Fibroblast of lung (primary cell): ENCODE results near the gene IZUMO2. TPM values are rescaled to one million over a fixed set of nuclear protein-coding genes. Genes with fewer than 3 reads are reported as not detected.

ENCODE experiments used
- DNase-seq, 2 donors: peaks; one replicate each; pipeline versions ENCODE4 v3.0.0 to v3.0.0-alpha.2; 2010; ENCODE audit warnings: low read depth in 2 of 2
- H2AFZ ChIP-seq: 2 replicates; pipeline ENCODE4 v1.5.1; 2012; ENCODE audit warnings: low read length, control low read depth, inconsistent platforms
- H3K27ac ChIP-seq: 2 replicates; pipeline ENCODE4 v1.5.1; 2011; ENCODE audit warnings: low read length, control low read depth; ENCODE audit not compliant: insufficient read depth
- H3K27me3 ChIP-seq: 2 replicates; pipeline ENCODE4 v1.5.1; 2011; ENCODE audit warnings: mild to moderate bottlenecking, low read length; ENCODE audit not compliant: control insufficient read depth, insufficient read depth
- H3K36me3 ChIP-seq: 2 replicates; pipeline ENCODE4 v1.5.1; 2011; ENCODE audit warnings: low read length; ENCODE audit not compliant: control insufficient read depth, insufficient read depth
- H3K4me1 ChIP-seq: 2 replicates; pipeline ENCODE4 v1.5.1; 2011; ENCODE audit warnings: low read length; ENCODE audit not compliant: control insufficient read depth, insufficient read depth; ENCODE audit errors: extremely low read depth
- H3K4me2 ChIP-seq: 2 replicates; pipeline ENCODE4 v1.5.1; 2011; ENCODE audit warnings: low read length, control low read depth; ENCODE audit not compliant: insufficient read depth; ENCODE audit errors: extremely low read depth
- H3K4me3 ChIP-seq, 4 experiments: fragments of 200-600 bp in 1 of 4; sonication (generic) in 1 of 4; replicated peaks in 1 of 4; 2 replicates each; pipeline ENCODE4 v1.5.1; 2011 to 2016; ENCODE audit warnings: low read length in 4 of 4, low read depth in 3 of 4, mild to moderate bottlenecking in 3 of 4, control low read depth in 2 of 4, inconsistent platforms in 1 of 4, mixed read lengths in 1 of 4; ENCODE audit not compliant: insufficient read depth in 1 of 4; ENCODE audit errors: control extremely low read depth in 1 of 4
- H3K79me2 ChIP-seq: 2 replicates; pipeline ENCODE4 v1.5.1; 2012; ENCODE audit warnings: mild to moderate bottlenecking, low read length, inconsistent platforms; ENCODE audit not compliant: control insufficient read depth, insufficient read depth
- H3K9ac ChIP-seq: 2 replicates; pipeline ENCODE4 v1.5.1; 2011; ENCODE audit warnings: mild to moderate bottlenecking, low read length, control low read depth; ENCODE audit not compliant: insufficient read depth
- H3K9me3 ChIP-seq: 2 replicates; pipeline ENCODE4 v1.5.1; 2012; ENCODE audit warnings: low read depth, low read length; ENCODE audit not compliant: control insufficient read depth, insufficient read depth
- H4K20me1 ChIP-seq: 2 replicates; pipeline ENCODE4 v1.5.1; 2011; ENCODE audit warnings: low read length; ENCODE audit not compliant: control insufficient read depth, insufficient read depth; ENCODE audit errors: extremely low read depth
- EZH2 ChIP-seq: IDR thresholded peaks from 2 replicates; pipeline ENCODE4 v1.5.1; 2012; ENCODE audit warnings: low read length, control low read depth, mild to moderate bottlenecking; ENCODE audit errors: missing control alignments
- polyA plus RNA-seq, 2 donors: library from polyadenylated mRNA; depleted of rRNA in 1 of 2; stranded (reverse) in 1 of 2; unstranded in 1 of 2; fragments of >200 nt; gene quantifications; 2 replicates each; pipeline ENCODE4 v1.2.1, GENCODE V29; 2011 to 2012; ENCODE audit warnings: missing spikeins in 1 of 2
- total RNA-seq: library from RNA; depleted of rRNA; stranded (reverse); fragments of >200 nt; gene quantifications from 2 replicates; pipeline ENCODE4 v1.2.1, GENCODE V29; 2014
- TF ChIP-seq, protein P1 (sequence below), 2 donors: IDR thresholded peaks in 1 of 2; conservative IDR thresholded peaks in 1 of 2; 1 replicate in 1 of 2; 2 replicates in 1 of 2; pipeline ENCODE4 v1.5.1; 2011 to 2012; ENCODE audit warnings: low read length in 2 of 2, control low read depth in 1 of 2, inconsistent platforms in 1 of 2, low read depth in 1 of 2, mild to moderate bottlenecking in 1 of 2

The IZUMO2 gene
- total and polyA plus RNA-seq, 2 donors (not counting 1 experiment from before 2014, with no cell fraction given): not detected

- H4K20me1 ChIP-seq: no peaks in the 10 kb centered on the region
- TF ChIP-seq, protein P1, sequence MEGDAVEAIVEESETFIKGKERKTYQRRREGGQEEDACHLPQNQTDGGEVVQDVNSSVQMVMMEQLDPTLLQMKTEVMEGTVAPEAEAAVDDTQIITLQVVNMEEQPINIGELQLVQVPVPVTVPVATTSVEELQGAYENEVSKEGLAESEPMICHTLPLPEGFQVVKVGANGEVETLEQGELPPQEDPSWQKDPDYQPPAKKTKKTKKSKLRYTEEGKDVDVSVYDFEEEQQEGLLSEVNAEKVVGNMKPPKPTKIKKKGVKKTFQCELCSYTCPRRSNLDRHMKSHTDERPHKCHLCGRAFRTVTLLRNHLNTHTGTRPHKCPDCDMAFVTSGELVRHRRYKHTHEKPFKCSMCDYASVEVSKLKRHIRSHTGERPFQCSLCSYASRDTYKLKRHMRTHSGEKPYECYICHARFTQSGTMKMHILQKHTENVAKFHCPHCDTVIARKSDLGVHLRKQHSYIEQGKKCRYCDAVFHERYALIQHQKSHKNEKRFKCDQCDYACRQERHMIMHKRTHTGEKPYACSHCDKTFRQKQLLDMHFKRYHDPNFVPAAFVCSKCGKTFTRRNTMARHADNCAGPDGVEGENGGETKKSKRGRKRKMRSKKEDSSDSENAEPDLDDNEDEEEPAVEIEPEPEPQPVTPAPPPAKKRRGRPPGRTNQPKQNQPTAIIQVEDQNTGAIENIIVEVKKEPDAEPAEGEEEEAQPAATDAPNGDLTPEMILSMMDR (conservative IDR thresholded peaks at IDR 0.05 in 1 of 2, IDR thresholded peaks at IDR 0.05 in 1 of 2; ENCODE audit: low read depth in 1 of 2, low read length in 2 of 2): no peak
- no peak for TF ChIP-seq EZH2
- H2AFZ ChIP-seq: no peak overlapping the region
Measured at GRCh38 chr19:50207730-50208129, 44.6 kb upstream of the IZUMO2 start.

DNA sequence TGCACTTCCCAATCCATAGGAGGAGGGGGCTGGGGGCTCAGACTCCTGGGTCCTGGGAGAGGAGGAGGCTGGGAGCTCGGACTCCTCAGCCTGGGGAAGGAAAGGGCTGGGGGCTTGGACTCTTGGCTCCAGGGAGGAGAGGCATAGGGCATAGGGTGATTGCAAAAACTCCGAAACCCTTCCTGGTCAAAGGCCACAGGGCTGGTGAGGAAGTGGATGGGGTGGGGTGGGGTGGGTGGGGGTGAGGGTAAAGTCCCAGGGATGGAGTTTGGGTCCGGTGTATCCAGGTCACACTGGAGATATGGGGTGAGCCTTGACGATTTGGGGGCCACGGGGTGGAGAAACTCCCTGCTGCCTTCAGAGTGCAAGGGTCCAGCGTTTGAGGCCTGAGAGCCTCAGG is 43.1 kb upstream of the IZUMO2 start:
- Histone ChIP-seq H2AFZ (no peak overlapping the region), H3K79me2 (no peaks in the 10 kb centered on the region), H3K4me1 (no peaks in the 10 kb centered on the region), H4K20me1 (no peaks in the 10 kb centered on the region), H3K4me2 (no peak overlapping the region), H3K27ac (no peak overlapping the region), H3K27me3 (no peaks in the 10 kb centered on the region), H3K9ac (no peak overlapping the region), H3K36me3 (no peaks in the 10 kb centered on the region), H3K4me3 (no peak overlapping the region), H3K9me3 (no peaks in the 10 kb centered on the region)
- DNase-seq: no peak
- TF ChIP-seq, protein P1 (conservative IDR thresholded peaks at IDR 0.05 in 1 of 2, IDR thresholded peaks at IDR 0.05 in 1 of 2; ENCODE audit: low read depth in 1 of 2, low read length in 2 of 2): no peak
- no peak for TF ChIP-seq EZH2

More at GRCh38 chr19:50207730-50208129, 44.6 kb upstream of the IZUMO2 start:
- Histone ChIP-seq H3K9me3 (no peaks in the 10 kb centered on the region), H3K9ac (no peak overlapping the region), H3K4me2 (no peak overlapping the region), H3K79me2 (no peaks in the 10 kb centered on the region), H3K27me3 (no peaks in the 10 kb centered on the region), H3K4me1 (no peaks in the 10 kb centered on the region), H3K4me3 (no peak overlapping the region), H3K27ac (no peak overlapping the region), H3K36me3 (no peaks in the 10 kb centered on the region)
- DNase-seq: no peak

GRCh38 chr19:50205681-50206138 is 42.6 kb upstream of the IZUMO2 start:
- H4K20me1 ChIP-seq: no peaks in the 10 kb centered on the region
- H3K79me2 ChIP-seq: no peaks in the 10 kb centered on the region
- no peak for TF ChIP-seq EZH2
- TF ChIP-seq, protein P1 (conservative IDR thresholded peaks at IDR 0.05 in 1 of 2, IDR thresholded peaks at IDR 0.05 in 1 of 2; ENCODE audit: low read depth in 1 of 2, low read length in 2 of 2): no peak
- no peaks in the 10 kb centered on the region for H3K9me3 ChIP-seq
- no peaks in the 10 kb centered on the region for H3K27me3 ChIP-seq
- H3K4me2 ChIP-seq: no peak overlapping the region
- no peak for DNase-seq
- no peaks in the 10 kb centered on the region for H3K4me1 ChIP-seq
- H3K9ac ChIP-seq: no peak overlapping the region
- H2AFZ ChIP-seq: no peak overlapping the region
- no peak overlapping the region for H3K4me3 ChIP-seq
- H3K27ac ChIP-seq: no peak overlapping the region
- no peaks in the 10 kb centered on the region for H3K36me3 ChIP-seq
